GM18502 (cell line): ENCODE results near the gene ABCA9.
"Not testable (repeated sequence)": the region's sequence is repeated elsewhere in the genome, so short reads cannot be mapped to it uniquely, and the experiment has no call there.

Source experiments
- ATAC-seq: cut with Tn5 transposase; IDR thresholded peaks from one replicate; pipeline ENCODE4 v1.9.1; 2021; ENCODE audit warnings: mild to moderate bottlenecking; ENCODE audit not compliant: unreplicated experiment, poor library complexity

The ABCA9 gene, protein sequence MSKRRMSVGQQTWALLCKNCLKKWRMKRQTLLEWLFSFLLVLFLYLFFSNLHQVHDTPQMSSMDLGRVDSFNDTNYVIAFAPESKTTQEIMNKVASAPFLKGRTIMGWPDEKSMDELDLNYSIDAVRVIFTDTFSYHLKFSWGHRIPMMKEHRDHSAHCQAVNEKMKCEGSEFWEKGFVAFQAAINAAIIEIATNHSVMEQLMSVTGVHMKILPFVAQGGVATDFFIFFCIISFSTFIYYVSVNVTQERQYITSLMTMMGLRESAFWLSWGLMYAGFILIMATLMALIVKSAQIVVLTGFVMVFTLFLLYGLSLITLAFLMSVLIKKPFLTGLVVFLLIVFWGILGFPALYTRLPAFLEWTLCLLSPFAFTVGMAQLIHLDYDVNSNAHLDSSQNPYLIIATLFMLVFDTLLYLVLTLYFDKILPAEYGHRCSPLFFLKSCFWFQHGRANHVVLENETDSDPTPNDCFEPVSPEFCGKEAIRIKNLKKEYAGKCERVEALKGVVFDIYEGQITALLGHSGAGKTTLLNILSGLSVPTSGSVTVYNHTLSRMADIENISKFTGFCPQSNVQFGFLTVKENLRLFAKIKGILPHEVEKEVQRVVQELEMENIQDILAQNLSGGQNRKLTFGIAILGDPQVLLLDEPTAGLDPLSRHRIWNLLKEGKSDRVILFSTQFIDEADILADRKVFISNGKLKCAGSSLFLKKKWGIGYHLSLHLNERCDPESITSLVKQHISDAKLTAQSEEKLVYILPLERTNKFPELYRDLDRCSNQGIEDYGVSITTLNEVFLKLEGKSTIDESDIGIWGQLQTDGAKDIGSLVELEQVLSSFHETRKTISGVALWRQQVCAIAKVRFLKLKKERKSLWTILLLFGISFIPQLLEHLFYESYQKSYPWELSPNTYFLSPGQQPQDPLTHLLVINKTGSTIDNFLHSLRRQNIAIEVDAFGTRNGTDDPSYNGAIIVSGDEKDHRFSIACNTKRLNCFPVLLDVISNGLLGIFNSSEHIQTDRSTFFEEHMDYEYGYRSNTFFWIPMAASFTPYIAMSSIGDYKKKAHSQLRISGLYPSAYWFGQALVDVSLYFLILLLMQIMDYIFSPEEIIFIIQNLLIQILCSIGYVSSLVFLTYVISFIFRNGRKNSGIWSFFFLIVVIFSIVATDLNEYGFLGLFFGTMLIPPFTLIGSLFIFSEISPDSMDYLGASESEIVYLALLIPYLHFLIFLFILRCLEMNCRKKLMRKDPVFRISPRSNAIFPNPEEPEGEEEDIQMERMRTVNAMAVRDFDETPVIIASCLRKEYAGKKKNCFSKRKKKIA (N-terminal part only)

DNA sequence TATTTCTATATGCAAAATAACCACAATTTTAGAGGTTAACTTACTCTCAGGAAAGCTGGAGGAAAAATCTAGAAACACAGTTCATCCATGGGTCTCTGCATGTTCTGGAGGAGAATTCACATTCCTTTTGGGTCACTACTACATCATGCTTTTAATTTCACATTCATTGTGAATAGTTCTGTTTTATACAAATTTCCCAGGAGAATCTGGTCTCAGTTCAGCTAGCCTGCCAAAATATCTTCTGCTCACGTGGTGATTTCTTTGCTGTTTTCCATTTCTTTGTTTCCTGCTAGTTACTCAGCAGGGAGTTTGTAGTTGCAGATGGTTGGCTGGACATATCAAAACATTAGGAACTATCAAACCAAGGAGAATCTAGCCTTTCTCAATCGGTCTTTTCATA, at the start of gene ABCA9:
ABCA9 (minus strand) TSS at position 106 of the 400 bp plus-strand sequence. CDS start 9,801 bp downstream, outside the sequence.
- no peak for ATAC-seq

DNA sequence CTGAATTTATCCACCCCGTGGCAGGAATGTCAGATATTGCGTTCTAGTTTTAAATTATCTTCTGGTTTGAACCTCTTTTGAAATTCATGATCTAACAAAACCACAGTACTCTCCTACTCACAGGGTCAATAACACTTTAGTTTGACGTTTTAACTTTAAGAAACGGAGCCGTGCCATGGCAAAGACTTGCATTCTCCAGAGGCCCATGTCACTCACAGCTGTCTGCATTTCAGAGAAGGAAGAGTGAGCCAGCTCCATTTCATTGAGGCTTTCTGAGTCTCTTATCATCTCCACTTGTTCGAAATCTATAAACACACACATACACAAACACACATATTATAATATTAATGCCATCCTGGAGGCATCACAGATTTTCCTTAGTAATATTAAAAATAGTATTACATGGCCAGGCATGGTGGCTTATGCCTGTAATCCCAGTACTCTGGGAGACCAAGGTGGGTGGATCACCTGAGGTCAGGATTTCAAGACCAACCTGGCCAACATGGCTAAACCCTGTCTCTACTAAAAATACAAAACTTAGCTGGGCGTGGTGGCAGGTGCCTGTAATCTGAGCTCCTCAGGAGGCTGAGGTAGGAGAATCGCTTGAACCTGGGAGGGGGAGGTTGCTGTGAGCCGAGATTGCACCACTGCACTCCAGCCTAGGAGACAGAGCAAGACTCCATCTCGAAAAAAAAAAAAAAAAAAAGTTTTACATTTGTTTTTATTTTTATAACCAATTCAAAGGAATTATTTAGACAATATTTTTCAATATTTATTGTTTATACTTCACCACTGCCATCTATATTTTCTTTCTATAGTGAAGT, 45.4 kb upstream of the ABCA9 start:
- no peak for ATAC-seq

DNA sequence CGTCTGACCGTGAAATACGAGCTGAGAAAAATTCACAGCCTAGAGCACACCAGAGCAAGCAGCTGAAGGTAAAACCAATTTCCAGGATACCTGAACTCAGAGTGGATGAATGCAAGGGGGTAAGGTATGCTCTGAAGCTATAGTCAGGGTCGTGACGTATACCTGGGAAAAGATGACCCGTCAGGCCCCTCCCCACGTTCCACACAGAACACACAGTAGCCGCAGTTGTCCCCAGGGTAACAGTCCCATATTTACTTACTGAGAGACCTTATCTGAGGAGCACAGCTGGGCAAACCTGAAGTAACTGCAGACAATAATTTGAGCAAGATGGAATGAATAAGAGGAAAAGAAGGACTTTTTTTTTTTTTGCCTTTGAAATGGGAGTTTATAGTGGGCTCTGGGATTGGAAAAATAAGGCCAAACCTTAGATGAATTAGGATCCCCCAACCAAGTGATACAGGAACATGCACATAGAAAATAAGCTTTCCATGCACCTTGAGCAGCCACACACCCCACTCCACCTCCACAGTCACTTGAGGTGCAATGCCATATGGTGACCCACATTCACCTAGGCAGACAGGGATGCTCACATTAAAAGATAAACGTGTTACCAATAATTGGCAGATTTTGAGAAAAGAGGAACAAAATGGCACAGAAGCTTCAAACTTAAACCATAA, 43.0 kb upstream of the ABCA9 start:
- no peak for ATAC-seq

DNA sequence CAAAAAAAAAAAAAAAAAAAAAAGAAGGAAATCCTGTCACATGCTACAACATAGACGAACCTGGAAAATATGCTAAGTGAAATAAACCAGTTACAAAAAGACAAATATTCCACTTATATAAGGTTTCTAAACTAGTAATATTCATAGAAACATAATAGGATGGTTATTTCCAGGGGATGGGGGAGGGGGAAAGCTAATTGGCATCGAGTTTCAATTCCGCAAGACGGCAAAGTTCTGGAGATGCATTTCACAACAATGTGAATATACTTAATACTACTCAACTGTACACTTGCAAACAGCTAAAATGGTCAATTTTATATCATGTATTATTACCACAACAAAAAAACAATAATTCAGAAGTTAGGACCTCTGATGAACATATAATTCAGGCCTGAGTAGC, 37.9 kb upstream of the ABCA9 start:
- no peak for ATAC-seq

DNA sequence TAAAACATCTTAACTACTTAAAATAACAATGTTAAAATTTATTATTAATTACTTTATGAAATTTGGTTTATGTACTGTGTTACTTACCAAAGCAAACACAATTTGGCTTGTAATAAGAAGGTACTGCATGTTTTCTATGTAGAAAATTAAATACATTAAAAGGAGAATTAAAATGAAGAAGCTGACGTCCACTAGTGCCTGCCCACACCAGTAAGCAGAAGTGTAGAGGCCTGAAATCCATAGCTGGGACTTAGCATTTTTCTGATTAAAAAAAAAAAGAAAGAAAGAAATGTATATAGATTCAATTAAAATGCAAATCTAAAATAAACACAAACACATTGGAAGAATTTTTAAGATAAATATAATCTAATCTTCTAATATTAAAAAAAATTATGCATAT, 35.8 kb upstream of the ABCA9 start:
- ATAC-seq: no peak

DNA sequence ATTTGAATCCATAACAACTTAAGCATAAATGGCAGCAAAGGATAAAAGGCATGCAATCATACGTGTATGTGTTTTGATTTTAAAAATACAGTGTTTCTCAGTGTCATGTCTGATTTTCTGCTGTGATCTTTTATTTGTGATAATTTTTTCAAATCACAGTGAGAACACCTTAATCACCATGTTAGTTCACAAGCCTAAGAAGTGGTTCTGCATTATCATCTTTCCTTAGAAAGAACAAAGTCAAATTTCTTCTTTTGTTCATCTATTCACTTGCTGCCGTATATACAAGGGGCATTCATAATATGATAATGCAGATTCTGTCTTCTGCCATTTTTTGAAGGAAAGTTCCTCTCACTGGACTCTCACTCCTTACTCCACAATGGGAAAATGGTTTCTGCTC, 33.3 kb upstream of the ABCA9 start:
- ATAC-seq: no peak

DNA sequence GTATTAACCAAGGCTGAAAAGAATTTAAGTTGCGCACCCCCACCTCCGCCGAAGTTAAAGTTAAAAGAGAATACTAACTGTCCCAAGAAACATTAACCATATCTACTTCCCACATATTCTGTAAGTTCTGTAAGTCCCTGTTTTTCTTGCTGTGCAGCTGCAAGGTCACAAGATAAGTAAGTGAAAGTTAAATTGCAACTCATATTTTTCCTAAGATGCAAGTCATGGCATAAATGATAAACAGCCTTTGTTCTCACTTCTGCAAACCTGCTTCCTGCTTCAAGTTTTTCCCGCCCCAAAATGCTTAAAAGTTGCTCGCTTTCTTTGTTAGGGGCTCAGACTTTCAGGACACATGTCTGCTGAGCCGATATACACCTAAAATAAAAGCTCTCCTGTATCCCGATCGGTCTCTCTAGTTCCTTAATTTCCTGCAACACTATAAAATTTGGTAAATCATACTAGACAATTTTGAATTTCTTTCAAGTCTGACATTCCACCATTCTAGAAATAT, 32.6 kb upstream of the ABCA9 start:
- peak; percentile 66 for ATAC-seq

DNA sequence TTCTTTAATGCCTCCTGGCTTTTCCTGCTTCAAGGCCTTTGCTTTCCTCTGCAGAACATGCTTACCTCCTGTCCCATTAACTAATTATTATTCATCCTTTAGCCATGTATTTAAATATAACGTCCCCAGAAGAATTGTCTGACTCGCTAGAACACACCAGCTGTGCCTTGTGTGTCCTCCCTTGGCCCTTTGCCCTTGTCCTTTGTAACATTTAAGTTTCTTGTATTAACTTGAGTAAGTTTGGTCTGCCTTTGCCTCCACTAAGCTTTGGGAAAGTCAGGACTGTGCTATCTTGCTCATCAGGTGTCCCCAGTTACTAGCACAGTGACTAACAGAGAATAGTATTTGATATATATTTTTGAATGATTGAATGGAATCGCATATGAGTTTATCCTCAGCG, 29.6 kb upstream of the ABCA9 start:
- ATAC-seq: no peak

DNA sequence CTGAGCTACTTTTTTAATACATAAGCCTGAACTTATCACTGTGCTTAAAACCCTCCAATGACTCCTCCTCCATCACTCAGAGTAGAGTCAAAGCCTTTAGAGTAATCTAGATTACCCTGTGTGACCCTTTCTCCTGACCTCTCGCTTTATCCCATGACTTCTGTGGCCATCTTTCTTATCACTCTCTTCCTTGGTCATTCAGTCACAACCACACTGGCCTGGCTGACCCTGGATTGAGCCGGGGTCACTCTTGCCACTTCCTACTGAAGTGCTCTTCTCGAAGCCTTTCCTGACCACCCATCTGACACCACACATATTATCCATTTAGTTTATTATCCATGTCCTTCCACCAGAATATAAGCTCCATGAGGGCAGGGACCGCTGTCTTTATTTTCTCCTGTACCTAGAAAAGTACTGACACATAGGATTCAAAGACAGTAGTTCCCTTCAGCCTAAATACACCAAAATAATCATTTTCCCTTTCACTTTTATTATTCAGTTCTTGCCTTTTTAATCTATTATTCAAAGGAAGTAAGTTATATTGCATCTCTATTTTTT, 28.0 kb upstream of the ABCA9 start:
- ATAC-seq: no peak

DNA sequence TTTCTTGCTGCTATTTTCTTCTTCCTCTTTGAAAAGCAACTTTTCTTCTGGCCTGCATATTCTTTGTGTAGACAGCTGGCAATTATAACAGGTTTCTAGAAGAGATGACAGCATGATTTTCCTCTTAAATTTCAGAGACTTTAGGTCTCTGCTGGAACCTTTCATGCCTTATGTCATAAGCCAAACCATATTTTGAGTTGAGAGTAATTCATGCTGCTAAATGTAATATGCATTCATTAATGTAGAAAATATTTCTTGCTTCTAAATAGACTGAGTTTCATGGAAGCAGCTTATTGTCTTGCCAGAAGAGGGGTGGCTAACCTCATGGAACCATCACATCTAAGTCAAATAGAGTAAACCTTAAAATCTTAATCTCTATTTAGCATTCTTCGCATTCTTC, 25.9 kb upstream of the ABCA9 start:
- ATAC-seq: no peak

DNA sequence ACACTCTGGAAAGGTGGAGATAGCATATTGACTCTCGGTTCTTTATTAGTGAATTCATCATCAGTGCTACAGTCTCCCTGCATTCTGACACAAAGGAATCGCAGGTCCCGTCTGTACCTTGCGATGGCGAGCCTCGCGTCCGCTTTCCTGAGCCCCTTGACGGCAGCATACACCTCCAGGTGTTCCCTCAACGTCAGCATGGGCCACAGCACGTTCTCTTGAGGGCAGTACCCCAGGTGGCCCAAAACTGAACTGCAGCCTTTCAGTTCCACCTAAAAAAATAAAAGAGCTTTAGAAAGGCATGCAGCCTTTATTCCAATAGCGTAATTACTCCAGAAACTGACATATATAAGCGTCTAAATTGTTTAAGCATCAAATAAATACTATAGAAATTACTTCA, 24.2 kb upstream of the ABCA9 start:
- ATAC-seq: no peak

DNA sequence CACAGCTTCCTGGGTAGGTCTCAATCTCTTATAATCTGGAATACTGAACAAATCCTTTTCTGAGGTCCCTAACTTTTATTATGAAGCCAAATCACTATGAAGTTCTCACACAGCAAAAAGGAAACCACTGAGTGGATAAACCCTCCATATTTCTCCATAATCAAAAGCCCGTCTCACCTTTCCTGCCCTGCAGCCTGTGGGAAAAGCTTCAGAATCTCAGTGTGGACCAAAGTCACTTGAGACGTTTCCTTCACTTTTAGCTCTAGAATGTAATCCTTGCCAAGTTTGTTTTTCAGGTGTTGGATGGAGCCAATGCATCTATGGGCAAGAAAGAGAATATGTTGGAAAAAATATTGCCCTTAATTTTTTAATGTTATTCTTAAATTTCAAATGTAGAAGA, 22.0 kb upstream of the ABCA9 start:
- no peak for ATAC-seq

DNA sequence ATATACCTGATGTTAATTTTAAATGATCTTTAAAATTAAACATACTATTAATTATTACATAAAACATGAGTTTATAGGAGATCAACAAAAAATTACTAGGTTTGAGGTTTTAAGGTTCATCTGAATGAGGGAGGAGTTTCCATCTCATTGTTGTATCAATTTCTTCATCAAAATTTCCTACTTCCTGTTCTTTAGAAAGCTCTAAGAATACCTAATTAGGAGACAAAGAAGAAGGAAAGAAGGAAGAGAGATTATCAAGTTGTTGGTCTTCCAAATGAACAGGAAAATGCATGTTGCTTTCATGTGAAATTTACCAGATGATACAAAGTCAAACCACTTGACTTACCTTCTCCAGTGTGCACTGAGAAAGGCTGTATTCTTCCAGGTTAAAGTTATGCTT, 18.1 kb upstream of the ABCA9 start:
- ATAC-seq: no peak

DNA sequence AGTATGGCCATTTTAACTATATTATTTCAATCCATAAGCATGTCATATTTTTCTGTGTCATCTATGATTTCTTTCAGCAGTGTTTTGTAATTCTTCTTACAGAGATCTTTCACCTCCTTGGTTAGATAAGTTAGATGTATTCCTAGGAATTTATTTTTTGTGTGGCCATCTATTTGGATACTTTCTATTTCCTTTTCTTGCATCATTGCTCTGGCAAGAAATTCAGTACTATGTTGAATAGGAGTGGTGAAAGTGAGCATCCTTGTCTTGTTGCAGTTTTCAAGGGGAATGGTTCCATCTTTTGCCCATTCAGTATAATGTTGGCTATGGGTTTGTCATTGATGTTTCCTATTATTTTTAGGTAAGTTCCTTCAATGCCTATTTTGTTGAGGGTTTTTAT, 15.1 kb upstream of the ABCA9 start:
- no peak for ATAC-seq

DNA sequence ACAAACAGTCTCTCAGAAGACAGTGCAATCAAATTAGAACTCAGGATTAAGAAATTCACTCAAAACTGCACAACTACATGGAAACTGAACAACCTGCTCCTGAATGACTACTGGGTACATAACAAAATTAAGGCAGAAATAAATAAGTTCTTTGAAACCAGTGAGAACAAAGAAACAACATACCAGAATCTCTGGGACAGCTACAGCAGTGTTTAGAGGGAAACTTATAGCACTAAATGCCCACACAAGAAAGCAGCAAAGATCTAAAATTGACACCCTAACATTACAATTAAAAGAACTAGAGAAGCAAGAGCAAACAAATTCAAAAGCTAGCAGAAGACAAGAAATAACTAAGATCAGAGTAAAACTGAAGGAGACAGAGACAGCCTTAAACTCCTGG, 12.7 kb upstream of the ABCA9 start:
- ATAC-seq: not testable (repeated sequence)

DNA sequence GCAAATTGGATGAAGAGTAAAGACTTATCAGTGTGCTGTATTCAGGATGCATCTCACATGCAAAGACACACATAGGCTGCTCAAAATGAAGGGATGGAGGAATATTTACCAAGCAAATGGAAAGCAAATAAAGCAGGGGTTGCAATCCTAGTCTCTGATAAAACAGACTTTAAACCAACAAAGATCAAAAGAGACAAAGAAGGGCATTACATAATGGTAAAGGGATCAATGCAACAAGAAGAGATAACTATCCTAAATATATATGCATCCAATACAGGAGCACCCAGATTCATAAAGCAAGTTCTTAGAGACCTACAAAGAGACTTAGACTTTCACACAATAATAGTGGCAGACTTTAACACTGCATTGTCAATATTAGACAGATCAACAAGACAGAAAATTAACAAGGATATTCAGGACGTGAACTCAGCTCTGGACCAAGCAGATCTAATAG, 12.1 kb upstream of the ABCA9 start:
- ATAC-seq: not testable (repeated sequence)

DNA sequence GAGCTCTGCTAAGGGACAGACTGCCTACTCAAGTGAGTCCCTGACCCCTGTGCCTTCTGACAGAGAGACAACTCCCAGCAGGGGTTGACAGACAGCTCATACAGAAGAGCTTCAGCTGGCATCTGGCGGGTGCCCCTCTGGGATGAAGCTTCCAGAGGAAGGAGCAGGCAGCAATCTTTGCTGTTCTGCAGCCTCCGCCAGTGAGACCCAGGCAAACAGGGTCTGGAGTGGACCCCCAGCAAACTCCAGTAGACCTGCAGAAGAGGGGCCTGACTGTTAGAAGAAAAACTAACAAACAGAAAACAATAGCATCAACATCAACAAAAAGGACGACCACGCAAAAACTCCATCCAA, 10.5 kb upstream of the ABCA9 start:
- not testable (repeated sequence) for ATAC-seq

DNA sequence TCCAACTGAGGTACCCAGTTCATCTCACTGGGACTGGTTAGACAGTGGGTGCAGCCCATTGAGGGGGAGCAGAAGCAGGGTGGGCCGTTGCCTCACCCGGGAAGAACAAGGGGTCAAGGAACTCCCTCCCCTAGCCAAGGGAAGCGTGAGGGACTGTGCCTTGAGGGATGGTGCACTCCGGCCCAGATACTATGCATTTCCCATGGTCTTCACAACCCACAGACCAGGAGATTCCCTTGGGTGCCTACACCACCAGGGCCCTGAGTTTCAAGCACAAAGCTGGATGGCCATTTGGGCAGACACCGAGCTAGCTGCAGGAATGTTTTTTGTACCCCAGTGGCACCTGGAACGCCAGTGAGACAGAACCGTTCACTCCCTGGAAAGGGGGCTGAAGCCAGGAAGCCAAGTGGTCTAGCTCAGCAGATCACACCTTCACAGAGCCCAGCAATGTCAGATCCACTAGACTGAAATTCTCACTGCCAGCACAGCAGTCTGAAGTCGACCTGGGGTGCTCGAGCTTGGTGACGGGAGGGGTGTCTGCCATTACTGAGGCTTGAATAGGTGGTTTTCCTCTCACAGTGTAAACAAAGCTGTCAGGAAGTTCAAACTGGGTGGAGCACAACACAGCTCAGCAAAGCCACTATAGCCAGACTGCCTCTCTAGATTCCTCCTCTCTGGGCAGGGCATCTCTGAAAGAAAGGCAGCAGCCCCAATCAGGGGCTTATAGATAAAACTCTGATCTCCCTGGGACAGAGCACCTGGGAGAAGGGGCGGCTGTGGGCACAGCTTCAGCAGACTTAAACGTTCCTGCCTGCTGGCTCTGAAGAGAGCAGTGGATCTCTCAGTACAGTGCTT, 9.9 kb upstream of the ABCA9 start:
- ATAC-seq: not testable (repeated sequence)
